ENCODE measurements around the gene SLC24A3. TPM values are rescaled to one million over a fixed set of nuclear protein-coding genes. Genes with fewer than 3 reads are reported as not detected.

Gene SLC24A3
- total RNA-seq, 1 experiment from 2014 or later: not detected

- H3K27ac ChIP-seq (ENCODE audit: low read length): peak overlapping the region; percentile 40; the same call in 1 of the 2 replicates
- in situ Hi-C loops (cut with HindIII; ENCODE audit: low pct_unique_long_range_greater_than_20kb, low sequenced_read_pairs): no loop called here
- no TSS peak for BruUV-seq (replicated peaks)
- H3K4me3 ChIP-seq (ENCODE audit: low read depth in 2 of 2, low read length in 2 of 2): no peak overlapping the region
- ChIA-PET POLR2A (no interaction called here), CTCF (interaction anchor here (0.6 to 2.1 kb wide), 3 partner anchors 16 to 258 kb away, joined by 5 to 8 read pairs (median 7); no protein-coding TSS in a partner anchor)
- intact Hi-C loops (cut with micrococcal nuclease; ENCODE audit: unreplicated experiment): loop anchor here (1.0 kb wide), 1 partner anchor 34 kb away; no protein-coding TSS in a partner anchor
- H3K36me3 ChIP-seq (ENCODE audit: control insufficient read depth, insufficient read depth, low read length): no peaks in the 10 kb centered on the region
- DNase-seq (ENCODE audit: low read depth, low spot score): peak; percentile 43
- ATAC-seq: peak; percentile 77; the same call in 1 of the 2 replicates
- TF ChIP-seq SIN3A (IDR thresholded peaks at IDR 0.05; ENCODE audit: borderline replicate concordance, insufficient read depth, low read depth, low read length): no peak
- peak; percentile 78 for TF ChIP-seq CTCF (IDR thresholded peaks at IDR 0.05)
- H3K4me1 ChIP-seq (ENCODE audit: control insufficient read depth, insufficient read depth, low read length): no peaks in the 10 kb centered on the region
- no peaks in the 10 kb centered on the region for H3K27me3 ChIP-seq (ENCODE audit: control insufficient read depth, insufficient read depth, low read length)
- no peaks in the 10 kb centered on the region for H3K9me3 ChIP-seq (ENCODE audit: control insufficient read depth, insufficient read depth, low read depth, low read length)
Measured at GRCh38 chr20:19628570-19629134, 416.2 kb downstream of the SLC24A3 start.

GRCh38 chr20:19631410-19631809 lies 419.0 kb downstream of the SLC24A3 start:
- Histone ChIP-seq H3K4me1 (ENCODE audit: control insufficient read depth, insufficient read depth, low read length) (no peaks in the 10 kb centered on the region), H3K27me3 (ENCODE audit: control insufficient read depth, insufficient read depth, low read length) (no peaks in the 10 kb centered on the region), H3K4me3 (ENCODE audit: low read depth in 2 of 2, low read length in 2 of 2) (no peak overlapping the region), H3K9me3 (ENCODE audit: control insufficient read depth, insufficient read depth, low read depth, low read length) (no peaks in the 10 kb centered on the region), H3K36me3 (ENCODE audit: control insufficient read depth, insufficient read depth, low read length) (no peaks in the 10 kb centered on the region), H3K27ac (ENCODE audit: low read length) (no peak overlapping the region)
- ChIA-PET CTCF (no interaction called here), POLR2A (no interaction called here)
- BruUV-seq (replicated peaks): no TSS peak
- intact Hi-C loops (cut with micrococcal nuclease; ENCODE audit: unreplicated experiment): no loop called here
- DNase-seq (ENCODE audit: low read depth, low spot score) (no peak), ATAC-seq (no peak)
- TF ChIP-seq REST (IDR thresholded peaks at IDR 0.05; ENCODE audit: insufficient read depth in 1 of 2, low read depth in 2 of 2, low read length in 1 of 2) (no peak), TCF7L2 (IDR thresholded peaks at IDR 0.05; ENCODE audit: low read depth, low read length) (no peak), CTCF (IDR thresholded peaks at IDR 0.05) (no peak), SIN3A (IDR thresholded peaks at IDR 0.05; ENCODE audit: borderline replicate concordance, insufficient read depth, low read depth, low read length) (no peak), POLR2AphosphoS5 (IDR thresholded peaks at IDR 0.05; ENCODE audit: low read depth, low read length) (no peak)
- in situ Hi-C loops (cut with HindIII; ENCODE audit: low pct_unique_long_range_greater_than_20kb, low sequenced_read_pairs): no loop called here

Measured in Panc1 (cell line).